Measurements from ENCODE around the gene BCOR. TPM values are rescaled to one million over a fixed set of nuclear protein-coding genes. Genes with fewer than 3 reads are reported as not detected.

BCOR gene
- total and polyA plus RNA-seq, 9 of the 15 experiments (the other 6 are each of a cell fraction or from before 2014, with no cell fraction given), result 27.5 to 113 (median 37.6) TPM

- intact Hi-C loops (cut with micrococcal nuclease) (no loop called here), in situ Hi-C loops (cut with MboI) (no loop called here)
- Histone ChIP-seq H3K4me3 (no peak overlapping the region), H3K9ac (ENCODE audit: insufficient read depth in 1 of 2, low read depth in 2 of 2, low read length in 2 of 2) (no peak overlapping the region), H3K9me1 (ENCODE audit: control insufficient read depth, insufficient read depth, low read length) (peaks cover 9% of the 10 kb centered on the region), H3K4me2 (ENCODE audit: insufficient read depth, low read length) (no peak overlapping the region), H3K79me2 (ENCODE audit: control insufficient read depth, insufficient read depth, low read length) (peaks cover 99% of the 10 kb centered on the region), H4K20me1 (replicated peaks; ENCODE audit: control insufficient read depth, insufficient read depth, low read length) (peaks cover 88% of the 10 kb centered on the region), H3K36me3 (ENCODE audit: control insufficient read depth, insufficient read depth, low read length) (peaks cover 81% of the 10 kb centered on the region; the same call in 2 of the 3 replicates), H2AFZ (ENCODE audit: low read depth, low read length) (no peak overlapping the region), H3K27me3 (ENCODE audit: control insufficient read depth in 2 of 2, insufficient read depth in 2 of 2, low read length in 2 of 2) (no peaks in the 10 kb centered on the region), H3K4me1 (replicated peaks in 1 of 2; ENCODE audit: control insufficient read depth in 2 of 2, insufficient read depth in 2 of 2, low read length in 2 of 2) (peaks cover 34 to 38% of the 10 kb centered on the region in 2 experiments; a peak in 4 of 5 replicates), H3K9me3 (replicated peaks; ENCODE audit: control insufficient read depth, insufficient read depth, low read depth, low read length) (no peaks in the 10 kb centered on the region), H3K27ac (ENCODE audit: extremely low read depth, low read depth, low read length) (no peak overlapping the region)
- DNase-seq (ENCODE audit: extremely low read depth in 1 of 4, low spot score in 3 of 4) (no peak), FAIRE-seq (no peak), ATAC-seq (no peak)
- BruUV-seq (replicated peaks), result no TSS peak
- POLR2A ChIA-PET, result interaction anchor here (0.7 to 1.1 kb wide), 4 partner anchors 11 to 204 kb away, joined by 3 read pairs; no protein-coding TSS in a partner anchor
- CTCF ChIA-PET (ENCODE audit: low intra/inter-chr PET ratio), result no interaction called here
- 87% methylated on average over 8 of the region's 16 CpGs for WGBS (ENCODE audit: insufficient coverage, low coverage, missing lambda C conversion rate)
- TF ChIP-seq POLR2A (conservative IDR thresholded peaks at IDR 0.05), result 0 out of 2 replicates have a peak, but pooled peaks have one; percentile 2
- TF ChIP-seq, protein P1, sequence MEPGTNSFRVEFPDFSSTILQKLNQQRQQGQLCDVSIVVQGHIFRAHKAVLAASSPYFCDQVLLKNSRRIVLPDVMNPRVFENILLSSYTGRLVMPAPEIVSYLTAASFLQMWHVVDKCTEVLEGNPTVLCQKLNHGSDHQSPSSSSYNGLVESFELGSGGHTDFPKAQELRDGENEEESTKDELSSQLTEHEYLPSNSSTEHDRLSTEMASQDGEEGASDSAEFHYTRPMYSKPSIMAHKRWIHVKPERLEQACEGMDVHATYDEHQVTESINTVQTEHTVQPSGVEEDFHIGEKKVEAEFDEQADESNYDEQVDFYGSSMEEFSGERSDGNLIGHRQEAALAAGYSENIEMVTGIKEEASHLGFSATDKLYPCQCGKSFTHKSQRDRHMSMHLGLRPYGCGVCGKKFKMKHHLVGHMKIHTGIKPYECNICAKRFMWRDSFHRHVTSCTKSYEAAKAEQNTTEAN (CRISPR knock-in tag; IDR thresholded peaks at IDR 0.05), result no peak
- 0 out of 2 replicates have a peak, but pooled peaks have one; percentile 17 for TF ChIP-seq RBFOX2 (IDR thresholded peaks at IDR 0.05; ENCODE audit: low read depth, low read length)
- no peak for TF ChIP-seq SRSF7 (optimal IDR thresholded peaks at IDR 0.05; ENCODE audit: low read depth, low read length)
- TF ChIP-seq POLR2G (IDR thresholded peaks at IDR 0.05; ENCODE audit: low read depth, low read length), result 0 out of 2 replicates have a peak, but pooled peaks have one; percentile 26
These were observed 16.7 kb downstream of the BCOR start for GRCh38 chrX:40080894-40081678.
